Skeletal muscle tissue (tissue), 4 donors: ENCODE measurements around the gene CEP192. TPM values are rescaled to one million over a fixed set of nuclear protein-coding genes. Genes with fewer than 3 reads are reported as not detected.
"Not testable (repeated sequence)": the region's sequence is repeated elsewhere in the genome, so short reads cannot be mapped to it uniquely, and the experiment has no call there.

Experiments used
- H3K27ac ChIP-seq: one replicate; pipeline ENCODE4 v1.7.0; 2013; ENCODE audit warnings: mild to moderate bottlenecking, low read depth, low read length, inconsistent platforms
- H3K27me3 ChIP-seq, 3 donors: one replicate each; pipeline ENCODE4 v1.7.0; 2013; ENCODE audit warnings: low read length in 3 of 3; ENCODE audit not compliant: control insufficient read depth in 3 of 3, insufficient read depth in 3 of 3
- H3K36me3 ChIP-seq, 3 donors: one replicate each; pipeline ENCODE4 v1.7.0; 2013; ENCODE audit warnings: low read length in 3 of 3; ENCODE audit not compliant: control insufficient read depth in 3 of 3, insufficient read depth in 3 of 3
- H3K4me1 ChIP-seq, 3 donors: one replicate each; pipeline ENCODE4 v1.7.0; 2013; ENCODE audit warnings: low read length in 3 of 3, mild to moderate bottlenecking in 3 of 3; ENCODE audit not compliant: control insufficient read depth in 3 of 3, insufficient read depth in 3 of 3
- H3K4me3 ChIP-seq, 3 donors: one replicate each; pipeline ENCODE4 v1.7.0; 2013; ENCODE audit warnings: low read length in 3 of 3
- H3K9ac ChIP-seq, 3 donors: one replicate each; pipeline ENCODE4 v1.7.0; 2013; ENCODE audit warnings: low read length in 3 of 3, mild to moderate bottlenecking in 3 of 3, moderate library complexity in 2 of 3, low read depth in 1 of 3
- H3K9me3 ChIP-seq, 3 donors: one replicate each; pipeline ENCODE4 v1.7.0; 2013; ENCODE audit warnings: low read length in 3 of 3; ENCODE audit not compliant: control insufficient read depth in 3 of 3
- total RNA-seq: library from RNA; depleted of rRNA; stranded (reverse); fragments of >200 nt; gene quantifications from one replicate; pipeline ENCODE4 v1.2.3, GENCODE V29; 2014
- donor health status: Osteomylitis.

CEP192 gene
- total RNA-seq, 1 donor from 2014 or later = 56.9 TPM

DNA sequence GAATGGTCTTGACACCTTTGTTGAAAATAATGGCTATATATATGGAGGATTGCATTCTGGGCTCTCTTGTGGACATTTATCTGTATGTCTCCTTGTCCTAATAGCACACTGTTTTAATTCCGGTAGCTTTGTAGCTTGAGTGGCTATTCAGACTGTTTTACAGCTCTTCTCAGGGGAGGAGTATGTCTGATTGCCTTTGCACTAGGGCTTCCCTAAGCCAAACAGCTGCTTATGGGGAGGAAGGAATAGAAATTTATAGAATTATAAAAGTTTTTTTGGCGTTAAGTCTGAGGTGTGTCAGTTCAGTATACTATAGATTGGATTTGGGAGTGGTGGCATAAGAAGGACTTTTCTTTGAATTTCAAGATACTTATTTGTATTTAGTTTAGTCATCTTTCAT lies 30.8 kb upstream of the CEP192 start:
- Histone ChIP-seq H3K36me3 (peaks cover 3 to 22% (median 18%) of the 10 kb centered on the region in 3 donors), H3K27ac (no peak overlapping the region), H3K4me1 (no peaks in the 10 kb centered on the region), H3K9me3 (no peaks in the 10 kb centered on the region), H3K27me3 (no peaks in the 10 kb centered on the region), H3K9ac (no peak overlapping the region), H3K4me3 (no peak overlapping the region)

DNA sequence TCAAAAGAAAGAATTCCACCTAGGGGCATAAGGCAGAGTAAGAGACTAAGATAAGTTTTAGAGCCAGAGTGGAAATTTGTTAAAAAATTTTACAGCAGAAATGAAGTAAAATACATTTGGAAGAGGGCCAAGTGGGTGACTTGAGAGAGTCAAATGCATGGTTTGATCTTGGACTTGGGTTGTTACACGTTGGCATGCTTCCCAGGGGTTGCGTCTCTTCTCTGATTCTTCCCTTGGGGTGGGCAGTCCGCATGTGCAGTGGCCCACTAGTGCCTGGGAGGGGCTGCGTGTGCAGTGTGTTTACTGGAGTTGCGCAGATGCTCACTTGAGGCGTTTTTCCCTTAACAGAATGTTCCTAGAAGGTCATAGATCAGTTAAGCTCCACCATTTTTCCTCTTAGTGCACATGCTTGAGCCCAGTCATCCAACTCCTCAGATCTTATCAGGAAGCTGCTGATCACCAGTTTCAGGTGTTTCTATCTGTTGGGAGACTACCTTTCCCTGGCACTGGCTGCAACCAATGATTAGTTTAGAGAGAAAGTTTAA lies 30.2 kb upstream of the CEP192 start:
- no peak overlapping the region for H3K27ac ChIP-seq
- H3K36me3 ChIP-seq = peaks cover 3 to 24% (median 16%) of the 10 kb centered on the region in 3 donors
- no peak overlapping the region for H3K9ac ChIP-seq
- H3K9me3 ChIP-seq = no peaks in the 10 kb centered on the region
- no peaks in the 10 kb centered on the region for H3K4me1 ChIP-seq
- H3K4me3 ChIP-seq = no peak overlapping the region
- no peaks in the 10 kb centered on the region for H3K27me3 ChIP-seq

DNA sequence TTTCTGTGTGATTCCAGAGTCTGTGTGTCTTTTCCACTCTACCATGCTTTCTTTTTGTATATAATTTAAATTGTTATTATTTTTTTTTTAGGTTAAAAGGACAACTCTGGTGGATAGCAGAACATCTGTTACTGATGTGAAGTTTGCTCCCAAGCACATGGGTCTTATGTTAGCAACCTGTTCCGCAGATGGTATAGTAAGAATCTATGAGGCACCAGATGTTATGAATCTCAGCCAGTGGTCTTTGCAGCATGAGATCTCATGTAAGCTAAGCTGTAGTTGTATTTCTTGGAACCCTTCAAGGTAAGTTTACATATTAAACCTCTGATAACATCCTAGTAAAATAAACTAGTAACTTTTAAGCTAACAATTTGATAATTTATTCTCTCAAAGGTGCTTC lies 28.1 kb upstream of the CEP192 start:
- Histone ChIP-seq H3K4me1 (no peaks in the 10 kb centered on the region), H3K36me3 (peaks cover 3 to 24% (median 12%) of the 10 kb centered on the region in 3 donors), H3K27me3 (no peaks in the 10 kb centered on the region), H3K9ac (no peak overlapping the region), H3K4me3 (no peak overlapping the region), H3K9me3 (no peaks in the 10 kb centered on the region), H3K27ac (no peak overlapping the region)

DNA sequence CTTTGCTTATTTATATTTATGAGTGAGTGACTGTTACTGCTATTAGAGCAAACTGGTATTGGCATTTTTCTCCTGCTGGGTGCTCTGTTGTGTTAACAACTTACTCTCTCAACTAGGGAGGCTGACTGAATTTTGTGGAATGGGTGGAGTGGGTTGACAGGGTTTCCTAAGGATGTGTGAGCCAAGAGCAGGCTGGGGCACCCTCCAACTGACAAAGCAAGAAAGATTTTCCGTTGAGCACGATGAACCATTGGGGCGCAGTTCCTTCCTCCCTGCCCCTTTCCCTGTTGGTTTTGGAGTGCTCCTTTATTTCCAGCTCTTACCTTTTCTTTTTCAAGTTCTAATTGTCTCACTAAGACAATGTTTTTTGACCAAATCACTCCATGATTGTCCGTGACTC lies 23.0 kb upstream of the CEP192 start:
- peaks cover 9 to 29% (median 22%) of the 10 kb centered on the region in 3 donors for H3K36me3 ChIP-seq
- no peaks in the 10 kb centered on the region for H3K9me3 ChIP-seq
- H3K4me3 ChIP-seq = no peak overlapping the region
- no peak overlapping the region for H3K27ac ChIP-seq
- H3K9ac ChIP-seq = no peak overlapping the region
- H3K27me3 ChIP-seq = no peaks in the 10 kb centered on the region
- H3K4me1 ChIP-seq = no peaks in the 10 kb centered on the region

DNA sequence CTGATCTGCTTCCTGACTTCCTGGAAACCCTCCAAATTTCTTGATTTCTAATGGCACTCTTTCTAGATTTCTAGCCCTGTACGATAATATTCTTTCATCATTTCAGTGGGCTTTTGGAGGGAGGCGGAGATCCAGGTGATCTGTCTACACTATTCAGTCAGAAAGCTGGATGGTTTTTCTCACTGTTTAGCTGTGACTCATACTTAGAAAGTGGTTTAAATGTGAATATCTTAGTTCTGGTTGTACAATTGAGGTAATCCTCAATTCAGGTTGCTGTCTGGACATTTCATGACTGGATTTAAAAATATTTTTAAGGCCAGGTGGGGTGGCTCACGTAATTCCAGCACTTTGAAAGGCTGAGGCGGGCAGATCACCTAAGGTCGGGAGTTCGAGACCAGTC lies 22.5 kb upstream of the CEP192 start:
- Histone ChIP-seq H3K27ac (no peak overlapping the region), H3K4me1 (no peaks in the 10 kb centered on the region), H3K9me3 (no peaks in the 10 kb centered on the region), H3K27me3 (no peaks in the 10 kb centered on the region), H3K9ac (no peak overlapping the region), H3K36me3 (peaks cover 8 to 25% (median 20%) of the 10 kb centered on the region in 3 donors), H3K4me3 (no peak overlapping the region)

DNA sequence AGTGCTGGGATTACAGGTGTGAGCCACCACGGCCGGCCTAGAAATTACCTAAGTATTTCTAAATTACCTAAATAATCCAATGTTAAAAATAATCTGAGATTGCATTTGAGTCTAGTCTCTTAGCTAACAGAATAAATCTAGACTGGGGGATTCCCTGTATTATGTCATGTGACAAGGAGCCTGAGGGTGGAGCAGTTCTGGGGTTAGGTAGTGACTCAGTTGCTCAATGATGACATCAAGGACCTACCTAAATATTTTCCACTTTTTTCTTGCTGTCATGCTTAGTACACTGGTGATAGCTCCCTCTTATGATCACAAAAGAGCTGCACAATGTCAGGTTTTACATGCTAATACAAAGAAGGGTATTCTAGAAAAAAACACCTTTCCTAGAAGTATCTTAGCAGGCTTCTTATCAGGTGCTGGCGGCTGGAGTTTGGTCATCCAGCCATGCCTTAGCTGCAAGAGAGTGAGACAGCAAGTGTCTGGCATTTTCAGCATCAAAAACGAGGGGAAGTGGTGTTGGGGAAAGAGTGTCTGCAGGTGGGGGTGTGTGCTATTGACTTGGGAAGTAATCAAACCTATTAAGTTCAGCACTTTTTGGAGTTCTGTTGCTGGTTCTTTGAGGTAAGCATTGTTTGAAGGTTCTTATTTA lies 17.5 kb upstream of the CEP192 start:
- H3K27ac ChIP-seq = no peak overlapping the region
- H3K4me3 ChIP-seq = no peak overlapping the region
- H3K9me3 ChIP-seq = no peaks in the 10 kb centered on the region
- no peaks in the 10 kb centered on the region for H3K4me1 ChIP-seq
- H3K27me3 ChIP-seq = no peaks in the 10 kb centered on the region
- peaks cover 17 to 37% (median 31%) of the 10 kb centered on the region in 3 donors for H3K36me3 ChIP-seq
- no peak overlapping the region for H3K9ac ChIP-seq

DNA sequence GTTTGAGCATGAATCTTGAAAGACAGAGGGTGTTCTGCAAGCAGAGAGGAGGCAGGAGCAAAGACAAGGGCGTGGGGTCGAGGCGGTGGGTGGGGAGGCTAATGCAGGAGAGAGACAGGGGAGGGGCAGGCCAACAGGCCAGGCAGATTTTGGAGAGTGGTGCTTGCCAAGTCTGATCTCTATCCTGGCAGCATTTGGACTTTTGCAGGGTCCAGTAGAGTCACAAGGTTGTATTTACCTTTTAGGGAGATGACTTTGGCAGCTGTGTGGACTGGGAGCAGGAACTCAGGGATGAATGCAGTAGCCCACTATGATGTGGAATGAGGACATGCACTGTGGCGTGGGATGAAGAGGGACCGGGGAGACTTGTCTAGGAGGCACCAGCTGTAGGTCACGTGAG lies 15.7 kb upstream of the CEP192 start:
- H3K4me3 ChIP-seq = no peak overlapping the region
- no peaks in the 10 kb centered on the region for H3K4me1 ChIP-seq
- no peaks in the 10 kb centered on the region for H3K27me3 ChIP-seq
- H3K27ac ChIP-seq = no peak overlapping the region
- peaks cover 17 to 38% (median 31%) of the 10 kb centered on the region in 3 donors for H3K36me3 ChIP-seq
- H3K9ac ChIP-seq = no peak overlapping the region
- no peaks in the 10 kb centered on the region for H3K9me3 ChIP-seq

DNA sequence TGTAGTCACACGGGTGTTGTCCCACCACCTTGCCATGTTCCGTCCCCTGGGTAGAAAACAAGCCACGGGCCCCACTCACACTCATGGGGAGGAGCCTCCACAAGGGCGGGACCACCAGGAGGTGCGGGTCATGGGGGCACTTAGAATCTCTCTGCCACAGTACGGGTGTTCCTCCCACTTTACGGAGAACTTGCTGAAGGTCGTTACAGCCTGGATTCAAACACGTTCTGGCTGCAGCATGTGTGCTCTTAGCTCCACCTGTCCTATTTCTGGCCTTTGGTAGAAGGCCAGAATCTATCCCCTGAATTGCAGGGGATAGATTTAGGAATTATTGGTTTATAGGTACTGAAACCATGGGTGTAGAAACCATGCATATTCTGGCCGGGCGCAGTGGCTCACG lies 14.9 kb upstream of the CEP192 start:
- Histone ChIP-seq H3K9ac (no peak overlapping the region), H3K27ac (no peak overlapping the region), H3K36me3 (peaks cover 17 to 38% (median 31%) of the 10 kb centered on the region in 3 donors), H3K4me1 (no peaks in the 10 kb centered on the region), H3K4me3 (no peak overlapping the region), H3K9me3 (no peaks in the 10 kb centered on the region), H3K27me3 (no peaks in the 10 kb centered on the region)

DNA sequence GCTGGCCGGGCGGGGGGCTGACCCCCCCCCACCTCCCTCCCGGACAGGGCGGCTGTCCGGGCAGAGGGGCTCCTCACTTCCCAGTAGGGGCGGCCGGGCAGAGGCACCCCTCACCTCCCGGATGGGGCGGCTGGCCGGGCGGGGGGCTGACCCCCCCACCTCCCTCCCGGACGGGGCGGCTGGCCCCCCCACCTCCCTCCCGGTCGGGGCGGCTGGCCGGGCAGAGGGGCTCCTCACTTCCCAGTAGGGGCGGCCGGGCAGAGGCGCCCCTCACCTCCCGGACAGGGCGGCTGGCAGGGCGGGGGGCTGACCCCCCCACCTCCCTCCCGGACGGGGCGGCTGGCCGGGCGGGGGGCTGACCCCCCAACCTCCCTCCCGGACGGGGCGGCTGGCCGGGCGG lies 11.1 kb upstream of the CEP192 start:
- not testable (repeated sequence) for H3K27me3 ChIP-seq, H3K27ac ChIP-seq, H3K9me3 ChIP-seq, H3K9ac ChIP-seq, H3K4me3 ChIP-seq, H3K4me1 ChIP-seq
- H3K36me3 ChIP-seq = peaks cover 14 to 30% (median 22%) of the 10 kb centered on the region in 3 donors

DNA sequence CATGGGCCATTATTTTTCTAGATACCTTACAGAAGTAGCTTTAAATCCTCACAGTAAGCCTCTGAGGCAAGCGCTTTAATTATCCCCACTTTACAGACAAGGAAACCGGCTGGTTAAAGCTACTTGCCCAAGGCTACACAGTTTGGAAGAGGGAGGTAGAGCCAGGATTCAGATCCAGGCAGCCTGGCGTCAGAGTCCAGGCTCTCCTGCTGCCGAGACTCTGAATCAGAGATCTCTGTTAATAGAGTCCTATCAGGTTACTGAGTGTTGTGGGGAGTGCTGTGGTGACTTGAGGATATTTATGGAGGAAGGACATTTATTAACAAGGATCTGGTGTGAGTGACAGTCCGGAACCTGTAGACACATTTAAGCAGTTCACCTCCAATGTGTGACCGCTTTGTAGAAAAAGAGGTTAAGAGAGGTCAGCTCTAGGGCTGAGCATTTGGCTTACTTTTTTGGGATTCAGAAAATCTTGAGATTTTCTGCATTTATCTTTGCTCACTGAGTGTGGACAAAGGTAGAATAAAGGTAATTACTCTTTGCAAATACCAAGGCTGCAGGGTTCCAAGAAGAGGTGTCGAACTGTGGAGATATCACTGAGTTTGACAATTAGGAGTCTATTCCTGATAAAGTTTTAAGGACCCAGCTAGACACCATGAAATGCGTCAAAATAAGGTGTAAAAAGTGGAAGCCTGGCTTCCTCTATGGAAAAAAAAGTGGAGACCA lies 1.6 kb upstream of the CEP192 start:
- Histone ChIP-seq H3K36me3 (peaks cover 0 to 5% (median 2%) of the 10 kb centered on the region in 3 donors), H3K9ac (no peak overlapping the region), H3K4me3 (peak overlapping the region in 1 of 3 donors; percentile 90), H3K27me3 (no peaks in the 10 kb centered on the region), H3K4me1 (peaks cover 15 to 33% (median 28%) of the 10 kb centered on the region in 3 donors), H3K27ac (no peak overlapping the region), H3K9me3 (no peaks in the 10 kb centered on the region)
